IPS-15b (cell line): ENCODE data around the gene RADIL.

ENCODE experiments used
- H3K27me3 ChIP-seq: one replicate; pipeline ENCODE4 v1.6.1; 2013; ENCODE audit warnings: low read length; ENCODE audit not compliant: control insufficient read depth, insufficient read depth
- H3K36me3 ChIP-seq: one replicate; pipeline ENCODE4 v1.6.1; 2013; ENCODE audit warnings: low read length; ENCODE audit not compliant: control insufficient read depth, insufficient read depth
- H3K4me1 ChIP-seq: one replicate; pipeline ENCODE4 v1.6.1; 2013; ENCODE audit warnings: mild to moderate bottlenecking, low read length; ENCODE audit not compliant: control insufficient read depth, insufficient read depth
- H3K4me3 ChIP-seq: one replicate; pipeline ENCODE4 v1.5.1; 2013; ENCODE audit warnings: low read depth, low read length
- H3K9ac ChIP-seq: one replicate; pipeline ENCODE4 v1.6.1; 2013; ENCODE audit warnings: low read depth, mild to moderate bottlenecking, low read length
- H3K9me3 ChIP-seq: one replicate; pipeline ENCODE4 v1.6.1; 2013; ENCODE audit warnings: mild to moderate bottlenecking, low read length; ENCODE audit not compliant: control insufficient read depth, insufficient read depth

RADIL gene

DNA sequence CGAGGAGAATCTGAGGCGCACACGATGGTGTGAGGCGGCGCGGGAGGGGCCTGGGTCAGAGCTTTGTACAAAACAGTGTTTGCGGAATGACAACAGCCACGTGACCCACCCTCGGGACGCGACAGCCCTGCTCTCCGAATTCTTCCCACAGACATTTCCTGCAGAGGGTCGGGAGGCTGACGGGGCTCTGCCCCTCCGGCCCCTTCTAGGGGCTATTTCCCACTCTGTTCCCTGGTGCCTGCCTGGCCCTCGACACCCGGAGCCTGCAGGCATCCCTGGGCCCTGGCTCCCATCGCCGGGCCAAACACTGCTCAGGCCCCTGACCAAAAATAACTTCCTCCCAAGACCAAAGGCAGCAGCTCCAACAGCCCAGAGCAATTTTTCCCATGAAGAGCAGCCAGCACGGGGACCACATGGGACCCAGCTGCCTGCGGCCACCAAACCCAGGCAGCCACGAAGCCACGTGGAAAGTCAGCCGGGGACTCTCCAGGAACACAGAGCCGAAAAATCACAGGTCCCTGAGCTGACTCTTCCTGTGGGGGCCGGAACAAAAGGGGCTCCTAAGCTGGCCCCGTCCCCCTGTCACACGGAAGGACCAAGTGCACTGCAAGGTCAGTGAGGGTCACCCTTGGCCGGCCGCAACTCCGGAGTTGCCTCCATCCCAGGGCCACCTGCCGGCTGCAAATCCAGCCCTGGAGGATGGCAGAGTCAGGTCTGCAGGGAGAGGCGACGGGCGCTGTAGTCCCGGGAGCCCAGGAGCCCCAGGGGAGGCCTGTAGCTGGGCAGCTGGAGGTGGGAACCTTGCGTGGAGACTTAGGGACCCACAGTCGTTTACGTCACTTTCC lies 63.7 kb downstream of the RADIL start:
- Histone ChIP-seq H3K36me3 (no peaks in the 10 kb centered on the region), H3K9me3 (no peaks in the 10 kb centered on the region), H3K4me3 (no peak overlapping the region), H3K27me3 (no peaks in the 10 kb centered on the region), H3K4me1 (no peaks in the 10 kb centered on the region), H3K9ac (no peak overlapping the region)

DNA sequence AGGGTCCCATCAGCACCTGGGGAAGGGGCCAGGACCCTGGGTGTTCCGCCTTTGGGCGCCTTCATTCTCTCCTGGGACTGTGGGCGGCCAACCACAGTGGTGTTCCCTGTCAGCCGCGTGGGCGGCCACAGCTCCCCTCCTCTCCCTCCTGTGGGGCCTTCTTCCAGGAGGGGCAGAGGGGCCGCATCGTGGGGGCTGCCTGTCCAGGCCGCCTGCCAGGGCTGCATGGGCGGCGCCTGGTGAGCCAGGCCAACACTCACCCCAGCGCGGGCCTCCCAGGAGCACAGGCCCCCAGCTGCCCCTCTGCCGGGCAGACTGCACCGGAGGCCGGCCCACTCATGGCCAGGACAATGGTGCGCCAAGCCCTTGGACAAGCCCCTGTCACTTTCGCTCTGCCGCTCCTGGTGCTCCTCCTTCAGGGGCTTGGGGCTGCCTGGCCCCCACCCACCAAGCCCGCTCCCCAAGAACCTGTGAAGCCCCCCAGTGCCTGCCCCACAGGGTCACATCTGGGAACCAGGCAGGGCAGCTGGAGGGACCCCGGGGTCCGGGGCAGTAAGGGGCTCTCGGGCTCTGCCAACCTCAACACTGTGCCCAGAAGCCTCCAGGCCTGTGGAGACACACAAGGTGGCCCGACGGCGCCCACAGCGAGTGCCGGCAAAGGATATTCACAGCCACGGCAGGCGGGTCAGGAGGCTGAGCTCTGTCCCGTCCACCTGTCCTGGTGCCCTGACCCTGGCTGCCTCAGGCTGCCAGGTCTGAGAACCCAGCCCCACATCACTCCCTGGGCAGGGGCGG lies 65.3 kb downstream of the RADIL start:
- no peaks in the 10 kb centered on the region for H3K9me3 ChIP-seq
- H3K27me3 ChIP-seq: no peaks in the 10 kb centered on the region
- H3K4me1 ChIP-seq: no peaks in the 10 kb centered on the region
- no peak overlapping the region for H3K9ac ChIP-seq
- no peak overlapping the region for H3K4me3 ChIP-seq
- H3K36me3 ChIP-seq: no peaks in the 10 kb centered on the region

DNA sequence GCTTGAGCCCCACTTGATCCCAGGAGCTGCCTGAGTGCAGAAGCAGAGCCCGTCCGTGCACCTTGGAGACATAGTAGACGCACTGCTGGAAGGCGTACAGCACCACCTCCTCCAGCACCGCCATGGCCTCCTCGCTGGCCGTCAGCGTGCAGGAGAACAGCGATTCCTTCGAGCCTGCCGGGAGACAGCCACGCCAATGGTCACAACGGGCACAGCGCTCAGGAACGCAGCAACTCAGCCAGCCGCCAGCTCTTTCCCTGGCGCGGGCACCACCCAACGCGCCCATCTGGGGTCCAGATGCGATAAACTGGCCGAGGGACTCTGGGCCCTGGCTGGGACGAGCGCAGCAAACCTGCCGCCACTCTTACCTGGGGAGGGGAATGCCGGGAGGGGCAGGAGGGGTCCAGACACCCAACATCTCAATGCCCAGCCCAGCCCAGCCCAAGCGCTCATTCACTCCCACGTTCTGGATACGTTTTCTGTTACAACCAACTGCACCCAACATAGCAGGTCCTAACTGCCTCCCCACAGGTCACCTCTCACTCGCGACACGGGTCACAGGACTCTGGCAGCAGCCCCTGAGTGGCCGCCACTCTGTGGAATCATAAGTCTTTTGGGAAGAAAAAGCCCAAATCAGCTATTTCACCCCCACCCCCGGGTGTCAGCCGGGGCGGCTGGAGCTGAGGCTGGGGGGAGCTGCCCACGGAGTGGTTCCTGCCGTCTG lies 66.2 kb downstream of the RADIL start:
- H3K27me3 ChIP-seq: no peaks in the 10 kb centered on the region
- no peak overlapping the region for H3K4me3 ChIP-seq

DNA sequence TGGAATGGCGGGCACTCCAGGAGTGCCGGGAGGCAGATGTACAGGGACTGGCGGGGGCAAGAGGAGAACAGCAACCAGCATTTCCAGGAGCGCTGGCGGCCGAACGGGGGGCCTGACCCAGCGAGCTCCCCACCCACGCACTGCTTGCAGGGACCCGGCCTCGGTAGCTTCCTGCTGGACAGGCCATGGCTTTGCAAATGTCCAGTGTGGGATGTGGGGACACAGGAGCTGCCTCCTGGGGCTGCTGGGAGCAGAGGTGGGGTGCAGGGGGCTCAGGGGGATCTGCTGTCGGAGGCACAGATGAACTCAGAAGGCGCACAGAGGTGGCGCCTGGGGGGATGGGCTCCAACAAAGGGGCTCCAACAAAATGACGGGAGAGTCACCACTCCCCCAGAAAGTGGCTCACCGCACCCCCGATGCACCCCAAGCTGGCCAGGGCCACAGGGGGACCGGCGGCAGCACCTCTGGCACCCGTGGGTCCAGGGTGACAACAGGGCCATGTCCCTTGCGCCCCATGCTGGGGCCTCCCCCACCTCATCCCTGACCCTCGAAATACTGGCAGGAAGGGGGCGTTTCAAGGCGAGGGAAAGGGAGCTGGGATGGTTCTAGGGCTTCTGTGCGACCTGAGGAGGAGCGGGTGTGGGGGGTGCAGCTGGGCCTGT lies 67.0 kb downstream of the RADIL start:
- Histone ChIP-seq H3K9me3 (no peaks in the 10 kb centered on the region), H3K36me3 (no peaks in the 10 kb centered on the region), H3K4me1 (no peaks in the 10 kb centered on the region), H3K9ac (no peak overlapping the region), H3K27me3 (no peaks in the 10 kb centered on the region), H3K4me3 (no peak overlapping the region)

More for the DNA sequence above, 66.2 kb downstream of the RADIL start:
- Histone ChIP-seq H3K9ac (no peak overlapping the region), H3K4me1 (no peaks in the 10 kb centered on the region), H3K9me3 (no peaks in the 10 kb centered on the region), H3K36me3 (no peaks in the 10 kb centered on the region)

DNA sequence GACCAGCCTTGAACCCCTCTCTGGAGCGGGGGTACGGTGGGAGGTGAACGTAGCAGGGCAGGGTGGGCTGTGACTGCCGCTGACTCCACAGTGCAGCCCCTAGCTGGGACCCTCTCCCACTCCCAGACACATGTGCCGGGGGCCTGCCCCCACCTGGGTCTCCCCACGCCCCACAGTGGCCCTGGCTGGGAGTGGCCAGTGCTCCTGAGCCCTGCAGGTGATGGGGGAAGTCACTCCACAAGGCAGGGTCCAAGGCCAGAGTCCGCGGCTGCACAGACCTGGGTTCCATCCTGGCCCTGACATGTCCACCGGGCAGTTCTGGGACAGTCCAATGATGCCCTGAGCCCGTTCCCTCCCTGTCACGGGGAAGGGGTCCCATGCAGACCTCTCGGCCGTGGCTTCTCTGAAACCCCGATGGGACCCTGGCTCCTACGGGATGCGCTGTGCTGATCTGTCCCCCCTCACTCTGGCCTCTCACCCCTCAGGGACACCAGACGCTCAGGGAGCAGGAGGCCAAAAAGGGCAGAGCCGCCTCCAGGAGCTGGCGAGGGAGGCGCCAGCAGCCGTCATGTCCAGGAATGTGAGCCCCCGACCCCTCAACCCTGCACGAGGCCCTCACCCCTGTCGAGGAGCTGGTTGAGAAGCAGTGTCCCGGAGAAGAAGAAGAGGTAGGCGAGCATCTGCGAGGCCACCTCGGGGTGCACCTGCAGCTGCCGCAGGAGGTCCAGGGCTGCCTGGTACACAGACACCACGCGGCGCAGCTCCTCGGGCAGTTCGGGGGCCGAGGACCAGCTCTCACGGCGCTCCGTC lies 67.7 kb downstream of the RADIL start:
- H3K9me3 ChIP-seq: no peaks in the 10 kb centered on the region
- no peaks in the 10 kb centered on the region for H3K4me1 ChIP-seq
- no peaks in the 10 kb centered on the region for H3K36me3 ChIP-seq
- no peak overlapping the region for H3K4me3 ChIP-seq
- no peaks in the 10 kb centered on the region for H3K27me3 ChIP-seq
- H3K9ac ChIP-seq: no peak overlapping the region

DNA sequence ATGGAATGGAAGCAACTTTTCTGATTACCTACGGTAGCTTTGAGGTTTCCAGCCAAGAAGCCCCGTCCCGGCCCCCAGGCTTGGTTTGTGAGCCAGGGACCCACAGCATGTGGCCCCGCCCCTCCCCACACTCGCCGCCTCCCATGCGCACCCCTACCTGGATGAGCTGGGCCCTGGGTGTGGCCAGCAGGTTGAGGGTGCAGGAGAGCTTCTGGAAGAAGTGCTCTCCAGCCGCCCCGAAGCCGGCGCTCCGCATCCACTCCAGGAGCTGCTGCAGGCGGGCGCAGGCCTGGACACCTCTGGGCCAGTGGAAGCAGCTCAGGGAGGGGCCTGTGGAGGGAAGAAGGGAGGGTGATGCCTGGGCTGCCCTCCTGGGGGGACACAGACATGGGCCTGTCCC lies 68.4 kb downstream of the RADIL start:
- Histone ChIP-seq H3K36me3 (no peaks in the 10 kb centered on the region), H3K4me3 (no peak overlapping the region), H3K27me3 (no peaks in the 10 kb centered on the region), H3K9me3 (no peaks in the 10 kb centered on the region), H3K9ac (no peak overlapping the region), H3K4me1 (no peaks in the 10 kb centered on the region)

DNA sequence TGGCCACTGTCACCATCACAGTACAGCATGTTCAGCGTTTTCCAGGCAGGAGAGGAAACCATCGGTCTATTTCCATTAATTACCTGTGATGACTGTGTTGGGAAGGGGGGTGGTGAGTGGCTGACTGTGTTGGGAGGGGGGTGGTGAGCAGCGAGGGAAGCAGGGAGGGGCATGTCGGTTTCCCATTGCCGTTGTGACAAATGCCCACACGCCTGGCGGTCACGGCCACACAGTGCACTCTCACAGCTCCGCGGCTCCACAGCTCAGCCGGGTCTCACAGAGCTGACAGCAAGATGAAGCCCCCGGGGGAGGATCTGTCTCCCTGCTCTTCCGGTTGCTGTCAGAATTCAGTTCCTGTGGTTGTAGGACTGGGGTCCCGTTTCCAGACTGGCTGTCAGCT lies 69.1 kb downstream of the RADIL start:
- no peaks in the 10 kb centered on the region for H3K9me3 ChIP-seq
- no peak overlapping the region for H3K4me3 ChIP-seq
- H3K27me3 ChIP-seq: no peaks in the 10 kb centered on the region
- no peaks in the 10 kb centered on the region for H3K4me1 ChIP-seq
- H3K36me3 ChIP-seq: no peaks in the 10 kb centered on the region
- no peak overlapping the region for H3K9ac ChIP-seq

DNA sequence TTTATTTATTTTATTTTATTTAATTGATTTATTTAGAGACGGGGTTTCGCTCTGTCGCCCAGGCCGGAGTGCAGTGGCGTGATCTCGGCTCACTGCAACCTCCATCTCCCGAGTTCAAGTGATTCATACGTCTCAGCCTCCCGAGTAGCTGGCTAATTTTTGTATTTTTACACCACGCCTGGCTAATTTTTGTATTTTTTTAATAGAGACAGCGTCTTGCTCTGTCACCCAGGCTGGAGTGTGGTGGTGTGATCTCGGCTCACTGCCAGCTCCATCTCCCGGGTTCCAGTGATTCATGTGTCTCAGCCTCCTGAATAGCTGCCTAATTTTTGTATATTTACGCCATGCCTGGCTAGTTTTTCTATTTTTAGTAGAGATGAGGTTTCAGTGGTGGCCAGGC lies 73.8 kb downstream of the RADIL start:
- no peak overlapping the region for H3K4me3 ChIP-seq
- no peaks in the 10 kb centered on the region for H3K36me3 ChIP-seq
- no peak overlapping the region for H3K9ac ChIP-seq
- no peaks in the 10 kb centered on the region for H3K4me1 ChIP-seq
- H3K9me3 ChIP-seq: no peaks in the 10 kb centered on the region
- H3K27me3 ChIP-seq: no peaks in the 10 kb centered on the region

DNA sequence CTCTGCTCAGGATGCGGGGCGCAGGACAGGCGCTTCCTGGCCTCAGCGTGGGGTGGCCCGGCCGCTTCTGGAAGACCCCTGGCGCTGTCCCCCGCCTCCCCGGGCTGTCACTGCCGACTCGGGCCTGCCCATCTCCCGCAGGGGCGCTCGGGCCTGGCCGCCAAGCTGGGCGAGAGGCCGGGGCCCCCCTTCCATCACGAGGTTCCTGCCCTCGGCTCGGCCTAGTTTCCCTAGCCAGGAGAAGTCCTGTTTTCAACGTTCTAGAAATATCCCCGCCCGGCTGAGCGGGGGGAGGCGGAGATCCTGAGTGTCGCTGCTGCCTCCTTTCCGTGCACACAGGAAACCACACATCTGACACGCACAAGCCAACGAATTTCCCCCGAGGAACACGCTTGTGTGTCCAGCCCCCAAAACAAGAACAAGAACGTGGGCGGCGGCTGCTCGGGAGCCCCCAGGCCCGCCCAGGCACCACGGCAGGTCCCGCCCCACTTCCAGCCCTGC lies 74.4 kb downstream of the RADIL start:
- Histone ChIP-seq H3K4me1 (no peaks in the 10 kb centered on the region), H3K27me3 (no peaks in the 10 kb centered on the region), H3K36me3 (no peaks in the 10 kb centered on the region), H3K9me3 (no peaks in the 10 kb centered on the region), H3K4me3 (no peak overlapping the region), H3K9ac (no peak overlapping the region)

DNA sequence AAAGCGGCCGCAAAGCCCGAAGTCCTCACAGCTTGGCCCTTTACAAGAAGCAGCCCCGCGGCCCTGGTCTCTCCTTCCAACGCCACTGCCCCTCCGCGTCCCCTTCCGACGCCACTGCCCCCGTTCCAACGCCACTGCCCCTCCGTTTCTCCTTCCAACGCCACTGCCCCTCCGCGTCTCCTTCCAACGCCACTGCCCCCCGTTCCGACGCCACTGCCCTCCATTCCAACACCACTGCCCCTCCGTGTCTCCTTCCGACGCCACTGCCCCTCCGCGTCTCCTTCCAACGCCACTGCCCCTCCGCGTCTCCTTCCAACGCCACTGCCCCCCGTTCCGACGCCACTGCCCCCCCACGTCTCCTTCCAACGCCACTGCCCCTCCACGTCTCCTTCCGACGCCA lies 75.0 kb downstream of the RADIL start:
- Histone ChIP-seq H3K4me3 (no peak overlapping the region), H3K9me3 (no peaks in the 10 kb centered on the region), H3K9ac (no peak overlapping the region), H3K4me1 (no peaks in the 10 kb centered on the region), H3K36me3 (no peaks in the 10 kb centered on the region), H3K27me3 (no peaks in the 10 kb centered on the region)
